GM21381 (cell line): Measurements from ENCODE around the gene RASGRF1.
"Not testable (repeated sequence)": the region's sequence is repeated elsewhere in the genome, so short reads cannot be mapped to it uniquely, and the experiment has no call there.

Experiments
- ATAC-seq: cut with Tn5 transposase; IDR thresholded peaks from one replicate; pipeline ENCODE4 v1.9.1; 2021; ENCODE audit warnings: mild to moderate bottlenecking, moderate library complexity; ENCODE audit not compliant: unreplicated experiment

The RASGRF1 gene

GRCh38 chr15:79016527-79017170 is 73.9 kb downstream of the RASGRF1 start:
- no peak for ATAC-seq

- ATAC-seq, result no peak
Measured at GRCh38 chr15:79015416-79015815, 75.2 kb downstream of the RASGRF1 start.

- no peak for ATAC-seq
Measured at GRCh38 chr15:79010278-79010677, 80.3 kb downstream of the RASGRF1 start.

GRCh38 chr15:79009379-79009778 is 81.2 kb downstream of the RASGRF1 start:
- no peak for ATAC-seq

- ATAC-seq, result no peak
Measured at GRCh38 chr15:79008659-79009058, 81.9 kb downstream of the RASGRF1 start.

- no peak for ATAC-seq
Measured at GRCh38 chr15:79007066-79007465, 83.5 kb downstream of the RASGRF1 start.

GRCh38 chr15:79006071-79006470 is 84.5 kb downstream of the RASGRF1 start:
- no peak for ATAC-seq

GRCh38 chr15:79004336-79004735 is 86.2 kb downstream of the RASGRF1 start:
- peak; percentile 90 for ATAC-seq

- ATAC-seq, result no peak
Measured at GRCh38 chr15:79003896-79004295, 86.7 kb downstream of the RASGRF1 start.

GRCh38 chr15:79003301-79003700 is 87.3 kb downstream of the RASGRF1 start:
- ATAC-seq, result no peak

GRCh38 chr15:79002581-79002980 is 88.0 kb downstream of the RASGRF1 start:
- no peak for ATAC-seq

GRCh38 chr15:78999636-79000035 is 90.9 kb downstream of the RASGRF1 start:
- ATAC-seq, result no peak

- no peak for ATAC-seq
Measured at GRCh38 chr15:78998526-78998925, 92.1 kb downstream of the RASGRF1 start.

GRCh38 chr15:78997981-78998499 is 92.5 kb downstream of the RASGRF1 start:
- no peak for ATAC-seq

GRCh38 chr15:78996894-78997275 is 93.7 kb downstream of the RASGRF1 start:
- no peak for ATAC-seq

GRCh38 chr15:78995921-78996893 is 94.4 kb downstream of the RASGRF1 start:
- no peak for ATAC-seq

GRCh38 chr15:78995161-78995560 is 95.4 kb downstream of the RASGRF1 start:
- not testable (repeated sequence) for ATAC-seq

GRCh38 chr15:78993931-78994530 is 96.5 kb downstream of the RASGRF1 start:
- ATAC-seq, result no peak

- no peak for ATAC-seq
Measured at GRCh38 chr15:78993257-78993930, 97.2 kb downstream of the RASGRF1 start.

GRCh38 chr15:78992416-78993256 is 97.9 kb downstream of the RASGRF1 start:
- no peak for ATAC-seq
